Tibial artery (tissue), 4 donors: ENCODE measurements around the gene COL24A1.
"Not testable (repeated sequence)": the region's sequence is repeated elsewhere in the genome, so short reads cannot be mapped to it uniquely, and the experiment has no call there.

Experiments
- DNase-seq, 2 donors: peaks; one replicate each; pipeline ENCODE4 v3.0.0-alpha.2; 2019
- H3K27ac ChIP-seq, 2 donors: fragments of 200-600 bp; sonication (generic) in 1 of 2; 1 replicate in 1 of 2; 2 replicates in 1 of 2; pipeline ENCODE4 v1.5.1; 2018 to 2019; ENCODE audit warnings: mild to moderate bottlenecking in 1 of 2
- H3K27me3 ChIP-seq, 2 donors: fragments of 200-600 bp; sonication (generic) in 1 of 2; one replicate each; pipeline versions ENCODE4 v1.5.1 to v1.6.0; 2016 to 2019
- H3K36me3 ChIP-seq, 3 donors: fragments of 200-600 bp; sonication (generic) in 2 of 3; one replicate each; pipeline ENCODE4 v1.5.1; 2016 to 2019; ENCODE audit warnings: mild to moderate bottlenecking in 2 of 3
- H3K4me1 ChIP-seq, 4 donors: fragments of 200-600 bp; sonication (generic) in 2 of 4; 1 replicate in 3 of 4; 2 replicates in 1 of 4; pipeline ENCODE4 v1.5.1; 2016 to 2019
- H3K4me3 ChIP-seq, 2 donors: fragments of 200-600 bp; sonication (generic) in 1 of 2; 1 replicate in 1 of 2; 2 replicates in 1 of 2; pipeline ENCODE4 v1.5.1; 2018 to 2019; ENCODE audit warnings: mild to moderate bottlenecking in 2 of 2
- H3K9me3 ChIP-seq, 3 donors: fragments of 200-600 bp; sonication (generic) in 1 of 3; one replicate each; pipeline ENCODE4 v1.5.1; 2016 to 2019
- intact Hi-C: fragments of 100-400 bp; cut with DNase I; formaldehyde crosslinking; loops from one replicate; pipeline ENCODE4 v1.15.0; 2023; ENCODE audit warnings: low total_unique reads
- TF ChIP-seq, protein P1 (sequence below), 2 experiments: fragments of 200-600 bp in 1 of 2; fragments of 450-650 bp in 1 of 2; IDR thresholded peaks; one replicate each; pipeline ENCODE4 v1.5.1; 2017 to 2019; ENCODE audit warnings: antibody characterized with exemption in 2 of 2, mild to moderate bottlenecking in 1 of 2, moderate library complexity in 1 of 2

Gene COL24A1

DNA sequence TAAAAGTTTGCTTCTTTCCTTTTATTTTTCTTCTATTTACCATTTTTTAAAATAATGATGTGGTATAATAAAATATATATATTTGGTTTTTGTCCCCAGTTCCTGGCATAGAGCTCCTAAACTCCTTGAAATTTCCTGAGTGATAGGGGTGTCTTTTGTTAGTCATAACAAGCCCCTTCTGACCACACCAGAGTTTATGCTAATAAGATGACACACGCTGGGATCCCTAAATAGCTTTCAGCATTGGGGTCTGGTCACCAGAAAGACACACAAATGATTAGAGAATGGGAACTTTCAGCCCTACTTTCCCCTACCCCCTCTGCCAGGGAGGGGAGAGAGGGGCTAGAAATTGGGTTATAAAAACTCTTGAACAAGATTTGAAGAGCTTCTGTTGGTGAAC is 56.2 kb downstream of the COL24A1 start:
- H3K36me3 ChIP-seq: no peaks in the 10 kb centered on the region
- H3K9me3 ChIP-seq: no peaks in the 10 kb centered on the region
- TF ChIP-seq, protein P1, sequence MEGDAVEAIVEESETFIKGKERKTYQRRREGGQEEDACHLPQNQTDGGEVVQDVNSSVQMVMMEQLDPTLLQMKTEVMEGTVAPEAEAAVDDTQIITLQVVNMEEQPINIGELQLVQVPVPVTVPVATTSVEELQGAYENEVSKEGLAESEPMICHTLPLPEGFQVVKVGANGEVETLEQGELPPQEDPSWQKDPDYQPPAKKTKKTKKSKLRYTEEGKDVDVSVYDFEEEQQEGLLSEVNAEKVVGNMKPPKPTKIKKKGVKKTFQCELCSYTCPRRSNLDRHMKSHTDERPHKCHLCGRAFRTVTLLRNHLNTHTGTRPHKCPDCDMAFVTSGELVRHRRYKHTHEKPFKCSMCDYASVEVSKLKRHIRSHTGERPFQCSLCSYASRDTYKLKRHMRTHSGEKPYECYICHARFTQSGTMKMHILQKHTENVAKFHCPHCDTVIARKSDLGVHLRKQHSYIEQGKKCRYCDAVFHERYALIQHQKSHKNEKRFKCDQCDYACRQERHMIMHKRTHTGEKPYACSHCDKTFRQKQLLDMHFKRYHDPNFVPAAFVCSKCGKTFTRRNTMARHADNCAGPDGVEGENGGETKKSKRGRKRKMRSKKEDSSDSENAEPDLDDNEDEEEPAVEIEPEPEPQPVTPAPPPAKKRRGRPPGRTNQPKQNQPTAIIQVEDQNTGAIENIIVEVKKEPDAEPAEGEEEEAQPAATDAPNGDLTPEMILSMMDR (IDR thresholded peaks at IDR 0.05): no peak
- DNase-seq: no peak
- no peaks in the 10 kb centered on the region for H3K27me3 ChIP-seq
- no peak overlapping the region for H3K4me3 ChIP-seq
- H3K27ac ChIP-seq: no peak overlapping the region
- intact Hi-C loops: no loop called here
- no peaks in the 10 kb centered on the region for H3K4me1 ChIP-seq

DNA sequence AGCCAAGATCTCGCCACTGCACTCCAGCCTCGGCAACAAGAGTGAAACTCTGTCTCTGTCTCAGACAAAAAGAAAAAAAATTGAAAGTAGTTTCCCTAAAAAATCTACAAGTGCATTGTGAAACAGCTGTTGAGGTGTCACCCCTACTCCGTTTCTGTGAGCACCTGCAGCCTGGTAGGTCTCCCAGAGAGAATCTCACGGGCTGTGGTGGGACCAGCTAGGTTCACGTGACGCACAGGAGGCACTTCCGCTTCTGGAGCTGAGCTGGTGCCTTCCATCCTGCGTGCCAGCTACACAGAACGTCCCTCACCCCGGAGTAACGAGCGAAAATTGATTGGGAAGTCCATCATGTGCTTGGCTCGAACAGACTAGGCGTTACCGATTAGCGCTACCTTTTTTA is 66.8 kb downstream of the COL24A1 start:
- H3K4me1 ChIP-seq: no peaks in the 10 kb centered on the region
- H3K27me3 ChIP-seq: no peaks in the 10 kb centered on the region
- intact Hi-C loops: no loop called here
- no peak for DNase-seq
- H3K9me3 ChIP-seq: no peaks in the 10 kb centered on the region
- no peak overlapping the region for H3K4me3 ChIP-seq
- TF ChIP-seq, protein P1 (IDR thresholded peaks at IDR 0.05): no peak
- no peaks in the 10 kb centered on the region for H3K36me3 ChIP-seq
- no peak overlapping the region for H3K27ac ChIP-seq

DNA sequence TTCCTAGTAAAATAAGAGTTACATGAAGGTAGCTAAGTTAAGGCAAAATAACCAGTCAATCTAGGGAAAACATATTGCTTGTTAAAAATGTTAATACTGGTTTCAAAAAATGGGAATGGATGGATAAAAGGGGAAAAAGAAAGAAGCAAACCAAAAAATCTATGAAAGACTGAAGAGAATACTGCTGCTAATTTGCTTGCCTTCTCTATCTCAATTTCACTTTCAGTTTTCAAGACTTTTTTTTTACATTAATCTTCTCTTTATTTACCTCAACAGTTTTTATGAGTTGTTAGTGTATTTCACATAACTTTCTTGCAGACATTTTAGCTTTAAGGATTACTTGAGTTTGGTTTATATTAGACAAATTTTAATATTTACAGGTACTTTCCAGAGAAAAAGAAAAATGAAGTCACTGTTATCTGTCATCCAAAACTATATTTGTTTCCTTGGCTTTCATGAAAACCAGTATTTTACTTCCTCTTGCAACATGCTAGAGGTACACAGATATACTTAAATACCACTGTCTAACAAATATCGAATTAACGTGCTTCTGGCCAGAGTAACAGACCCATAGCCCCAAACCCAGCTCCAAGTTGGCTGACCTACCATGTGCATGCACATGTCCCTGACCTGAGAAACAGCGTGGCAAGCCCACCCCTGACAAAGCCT is 70.7 kb downstream of the COL24A1 start:
- no peak for DNase-seq
- TF ChIP-seq, protein P1 (IDR thresholded peaks at IDR 0.05): no peak
- no peaks in the 10 kb centered on the region for H3K4me1 ChIP-seq
- H3K36me3 ChIP-seq: no peaks in the 10 kb centered on the region
- H3K27me3 ChIP-seq: no peaks in the 10 kb centered on the region
- H3K27ac ChIP-seq: no peak overlapping the region
- H3K4me3 ChIP-seq: no peak overlapping the region
- H3K9me3 ChIP-seq: no peaks in the 10 kb centered on the region
- intact Hi-C loops: no loop called here

DNA sequence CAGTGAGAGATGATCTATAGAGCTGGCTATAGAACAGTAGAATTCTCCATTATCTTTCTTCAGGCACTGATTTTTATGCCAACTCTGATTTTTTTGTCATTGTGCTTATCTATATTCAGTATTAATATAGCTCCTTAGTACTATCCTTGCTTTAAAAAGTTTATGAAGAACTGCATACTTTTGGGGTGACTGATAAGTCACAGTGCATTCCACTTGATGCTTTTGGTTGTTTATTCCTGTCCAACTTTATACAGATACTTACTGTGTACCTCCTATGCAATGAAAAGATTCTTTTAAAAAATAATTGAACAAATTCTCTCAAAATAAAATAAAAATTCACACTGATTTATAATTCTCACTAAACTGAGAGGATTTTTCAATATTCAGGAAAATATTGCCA is 71.6 kb downstream of the COL24A1 start:
- H3K27ac ChIP-seq: no peak overlapping the region
- H3K27me3 ChIP-seq: no peaks in the 10 kb centered on the region
- peaks cover 0 to under 1% (median 0%) of the 10 kb centered on the region in 3 donors for H3K9me3 ChIP-seq
- no peaks in the 10 kb centered on the region for H3K4me1 ChIP-seq
- no peak for DNase-seq
- H3K4me3 ChIP-seq: no peak overlapping the region
- TF ChIP-seq, protein P1 (IDR thresholded peaks at IDR 0.05): no peak
- intact Hi-C loops: no loop called here
- H3K36me3 ChIP-seq: no peaks in the 10 kb centered on the region

DNA sequence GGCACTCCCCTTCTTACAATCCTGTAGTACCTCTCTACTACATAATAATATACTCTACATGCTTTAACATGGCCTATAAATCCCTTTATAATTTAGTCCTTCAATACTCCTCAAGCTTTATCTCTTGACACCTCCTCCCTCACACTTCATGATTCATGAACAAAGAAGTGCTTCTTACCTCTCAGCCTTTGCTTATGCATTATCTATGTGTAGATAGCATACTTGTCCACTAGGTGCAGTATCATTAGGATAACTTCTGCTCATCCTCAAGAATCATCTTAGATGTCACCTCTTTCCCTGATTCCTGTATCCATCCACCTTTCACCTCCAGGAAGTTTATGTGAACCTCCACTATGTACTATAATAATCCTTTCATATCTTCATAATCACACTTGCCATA is 74.4 kb downstream of the COL24A1 start:
- intact Hi-C loops: no loop called here
- Histone ChIP-seq H3K27ac (no peak overlapping the region), H3K36me3 (no peaks in the 10 kb centered on the region), H3K4me3 (no peak overlapping the region), H3K27me3 (no peaks in the 10 kb centered on the region), H3K9me3 (peaks cover 0 to 12% (median 6%) of the 10 kb centered on the region in 3 donors), H3K4me1 (no peaks in the 10 kb centered on the region)
- TF ChIP-seq, protein P1 (IDR thresholded peaks at IDR 0.05): no peak
- DNase-seq: no peak

DNA sequence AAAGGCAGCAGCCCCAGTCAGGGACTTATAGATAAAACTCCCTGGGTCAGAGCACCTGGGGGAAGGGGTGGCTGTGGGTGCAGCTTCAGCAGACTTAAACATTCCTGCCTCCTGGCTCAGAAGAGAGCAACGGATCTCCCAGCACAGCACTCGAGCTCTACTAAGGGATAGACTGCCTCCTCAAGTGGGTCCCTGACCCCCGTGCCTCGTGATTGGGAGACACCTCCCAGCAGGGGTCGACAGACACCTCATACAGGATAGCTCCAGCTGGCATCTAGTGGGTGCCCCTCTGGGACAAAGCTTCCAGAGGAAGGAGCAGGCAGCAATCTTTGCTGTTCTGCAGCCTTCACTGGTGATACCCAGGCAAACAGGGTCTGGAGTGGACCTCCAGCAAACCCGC is 84.1 kb downstream of the COL24A1 start:
- intact Hi-C loops, DNase-seq, H3K4me3 ChIP-seq: not testable (repeated sequence)

DNA sequence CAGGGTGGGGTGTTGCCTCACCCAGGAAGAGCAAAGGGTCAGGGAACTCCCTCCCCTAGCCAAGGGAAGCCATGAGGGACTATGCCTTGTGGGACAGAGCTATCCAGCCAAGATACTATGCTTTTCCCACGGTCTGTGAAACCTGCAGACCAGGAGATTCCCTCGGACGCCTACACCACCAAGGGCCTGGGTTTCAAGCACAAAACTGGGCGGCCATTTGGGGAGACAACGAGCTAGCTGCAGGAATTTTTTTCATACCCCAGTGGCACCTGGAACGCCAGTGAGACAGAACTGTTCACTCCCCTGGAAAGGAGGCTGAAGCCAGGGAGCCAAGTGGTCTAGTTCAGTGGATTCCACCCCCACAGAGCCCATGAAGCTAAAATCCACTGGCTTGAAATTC is 84.7 kb downstream of the COL24A1 start:
- H3K4me3 ChIP-seq, H3K9me3 ChIP-seq, H3K36me3 ChIP-seq, DNase-seq, H3K27ac ChIP-seq, H3K4me1 ChIP-seq, H3K27me3 ChIP-seq, intact Hi-C loops: not testable (repeated sequence)

More for the DNA sequence above, 84.1 kb downstream of the COL24A1 start:
- H3K9me3 ChIP-seq, H3K36me3 ChIP-seq, H3K27ac ChIP-seq, H3K4me1 ChIP-seq, H3K27me3 ChIP-seq: not testable (repeated sequence)
